Right ventricle myocardium superior (tissue), 1 donor: Measurements from ENCODE around the gene ABCB8. TPM values are rescaled to one million over a fixed set of nuclear protein-coding genes. Genes with fewer than 3 reads are reported as not detected.
A peak's percentile ranks its signal among the peaks of the same experiment; 100 is the strongest.

ENCODE experiments used
- ATAC-seq: fragments of 200-7000 bp; cut with Tn5 transposase; one replicate; pipeline ENCODE4 v1.9.1; 2020; ENCODE audit warnings: mild to moderate bottlenecking; ENCODE audit not compliant: poor library complexity
- DNase-seq: peaks from one replicate; pipeline ENCODE4 v3.0.0-alpha.2; 2020
- intact Hi-C: fragments of 100-400 bp; cut with DNase I; formaldehyde crosslinking; loops from one replicate; pipeline ENCODE4 v1.11.2; 2022
- total RNA-seq: library from RNA; stranded (reverse); fragmentation: NEBNext Ultra II Directional; extraction: Animal tissue kit (Norgen Biotek cat#: 25700); gene quantifications from one replicate; pipeline ENCODE4 v1.2.1, GENCODE V29; 2021
- donor health status: DM: no; HTN: yes; CAD: no; lungs with severe emphysema.

Gene ABCB8
- total RNA-seq, 1 donor from 2014 or later: 24.6 TPM

DNA sequence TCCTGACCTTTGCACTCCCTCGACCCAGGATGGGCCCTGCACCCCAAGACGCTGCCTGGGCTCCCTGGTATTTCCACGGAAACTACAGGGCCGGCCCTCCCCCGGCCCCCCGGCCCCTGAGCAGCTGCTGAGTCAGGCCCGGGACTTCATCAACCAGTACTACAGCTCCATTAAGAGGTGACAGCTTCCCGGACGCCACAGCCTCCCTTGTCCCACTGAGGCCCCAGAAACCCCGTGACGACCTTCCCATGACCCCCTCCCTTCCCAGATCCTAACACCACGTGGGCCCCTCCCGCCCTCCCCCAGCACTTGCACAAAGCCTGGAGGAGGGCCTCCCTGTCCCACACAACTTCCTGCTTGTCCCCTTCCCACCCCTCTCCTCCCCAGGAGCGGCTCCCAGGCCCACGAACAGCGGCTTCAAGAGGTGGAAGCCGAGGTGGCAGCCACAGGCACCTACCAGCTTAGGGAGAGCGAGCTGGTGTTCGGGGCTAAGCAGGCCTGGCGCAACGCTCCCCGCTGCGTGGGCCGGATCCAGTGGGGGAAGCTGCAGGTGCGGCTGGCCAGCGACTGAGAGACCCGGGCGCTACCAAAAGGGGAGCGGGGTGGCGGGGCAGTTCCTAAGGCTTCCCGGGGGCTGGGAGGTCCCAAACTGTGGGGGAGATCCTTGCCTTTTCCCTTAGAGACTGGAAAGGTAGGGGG lies 31.7 kb upstream of the ABCB8 start:
- no peak for DNase-seq

DNA sequence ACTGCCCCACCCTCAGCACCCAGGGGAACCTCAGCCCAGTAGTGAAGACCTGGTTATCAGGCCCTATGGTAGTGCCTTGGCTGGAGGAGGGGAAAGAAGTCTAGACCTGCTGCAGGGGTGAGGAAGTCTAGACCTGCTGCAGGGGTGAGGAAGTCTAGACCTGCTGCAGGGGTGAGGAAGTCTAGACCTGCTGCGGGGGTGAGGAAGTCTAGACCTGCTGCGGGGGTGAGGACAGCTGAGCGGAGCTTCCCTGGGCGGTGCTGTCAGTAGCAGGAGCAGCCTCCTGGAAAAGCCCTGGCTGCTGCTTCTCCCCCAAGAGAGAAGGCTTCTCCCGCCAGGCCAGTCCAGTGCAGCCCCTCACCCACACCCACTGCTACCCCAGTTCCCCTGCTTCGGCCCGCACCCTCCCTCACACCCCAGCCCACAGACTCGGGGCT lies 31.2 kb upstream of the ABCB8 start:
- no peak for DNase-seq
- no peak for ATAC-seq
- intact Hi-C loops: no loop called here

More for the DNA sequence above, 31.7 kb upstream of the ABCB8 start:
- no peak for ATAC-seq
- intact Hi-C loops: no loop called here

DNA sequence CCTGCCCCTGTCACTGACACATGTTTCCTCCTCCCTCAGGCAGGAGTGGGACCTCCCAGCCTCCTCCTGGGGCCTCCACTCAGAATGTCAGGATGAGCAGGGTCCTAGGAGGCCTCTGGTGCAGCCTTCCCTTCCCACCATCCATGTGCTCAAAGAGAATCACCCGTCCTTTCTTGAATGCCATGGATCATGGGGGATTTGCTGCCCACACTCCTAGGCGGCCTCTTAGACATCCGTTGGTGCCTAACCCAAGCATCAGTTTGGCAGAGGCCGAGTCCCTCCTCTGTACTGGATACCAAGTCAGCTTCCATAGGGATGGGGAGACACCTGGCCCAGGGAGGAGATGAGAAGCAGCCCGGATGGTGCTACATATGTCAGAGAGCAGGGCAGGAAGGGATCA lies 30.4 kb upstream of the ABCB8 start:
- no peak for ATAC-seq
- no peak for DNase-seq
- intact Hi-C loops: no loop called here

DNA sequence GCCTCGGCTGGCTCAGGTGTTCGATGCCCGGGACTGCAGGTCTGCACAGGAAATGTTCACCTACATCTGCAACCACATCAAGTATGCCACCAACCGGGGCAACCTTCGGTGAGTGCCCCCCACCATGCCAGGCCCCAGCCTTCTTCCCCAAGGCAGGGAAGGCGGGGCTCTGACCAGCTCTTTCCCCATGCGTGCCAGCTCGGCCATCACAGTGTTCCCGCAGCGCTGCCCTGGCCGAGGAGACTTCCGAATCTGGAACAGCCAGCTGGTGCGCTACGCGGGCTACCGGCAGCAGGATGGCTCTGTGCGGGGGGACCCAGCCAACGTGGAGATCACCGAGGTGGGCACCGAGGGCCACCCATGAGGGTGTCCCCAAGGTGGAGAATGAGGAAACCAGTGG lies 29.9 kb upstream of the ABCB8 start:
- DNase-seq (no peak), ATAC-seq (no peak)
- intact Hi-C loops: no loop called here

DNA sequence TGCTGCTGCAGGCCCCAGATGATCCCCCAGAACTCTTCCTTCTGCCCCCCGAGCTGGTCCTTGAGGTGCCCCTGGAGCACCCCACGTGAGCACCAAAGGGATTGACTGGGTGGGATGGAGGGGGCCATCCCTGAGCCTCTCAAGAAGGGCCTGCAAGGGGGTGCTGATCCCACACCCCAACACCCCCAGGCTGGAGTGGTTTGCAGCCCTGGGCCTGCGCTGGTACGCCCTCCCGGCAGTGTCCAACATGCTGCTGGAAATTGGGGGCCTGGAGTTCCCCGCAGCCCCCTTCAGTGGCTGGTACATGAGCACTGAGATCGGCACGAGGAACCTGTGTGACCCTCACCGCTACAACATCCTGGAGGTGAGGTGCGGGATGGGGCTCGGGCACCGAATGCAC lies 29.2 kb upstream of the ABCB8 start:
- ATAC-seq (no peak), DNase-seq (no peak)
- intact Hi-C loops: no loop called here

DNA sequence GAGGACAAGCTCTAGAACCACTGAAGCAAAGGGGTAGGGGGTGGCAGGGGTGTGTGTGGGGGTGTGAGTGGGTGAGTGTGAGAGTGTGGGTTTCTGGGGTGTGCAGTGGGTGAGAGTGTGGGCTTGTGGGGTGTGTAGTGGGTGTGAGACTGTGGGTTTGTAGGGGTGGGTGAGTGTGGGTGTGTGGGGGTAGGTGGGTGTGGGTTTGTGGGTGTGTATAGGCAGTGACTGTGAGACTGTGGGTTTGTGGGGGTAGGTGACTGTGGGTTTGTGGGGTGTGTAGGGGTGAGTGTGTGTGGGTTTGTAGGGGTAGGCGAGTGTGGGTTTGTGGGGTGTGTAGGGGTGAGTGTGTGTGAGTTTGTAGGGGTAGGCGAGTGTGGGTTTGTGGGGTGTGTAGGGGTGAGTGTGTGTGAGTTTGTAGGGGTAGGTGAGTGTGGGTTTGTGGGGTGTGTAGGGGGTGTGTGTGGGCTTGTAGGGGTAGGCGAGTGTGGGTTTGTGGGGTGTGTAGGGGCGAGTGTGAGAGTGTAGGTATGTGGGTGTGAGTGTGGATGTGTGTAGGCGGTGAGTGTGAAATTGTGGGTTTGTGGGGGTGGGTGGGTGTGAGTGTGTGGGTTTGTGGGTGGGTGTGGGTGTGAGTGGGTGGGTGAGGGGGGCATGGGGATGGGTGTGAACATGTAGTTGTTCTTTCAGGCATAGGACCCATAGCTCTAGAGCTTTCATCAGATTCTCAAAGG lies 28.6 kb upstream of the ABCB8 start:
- DNase-seq (no peak), ATAC-seq (no peak)
- intact Hi-C loops: no loop called here

DNA sequence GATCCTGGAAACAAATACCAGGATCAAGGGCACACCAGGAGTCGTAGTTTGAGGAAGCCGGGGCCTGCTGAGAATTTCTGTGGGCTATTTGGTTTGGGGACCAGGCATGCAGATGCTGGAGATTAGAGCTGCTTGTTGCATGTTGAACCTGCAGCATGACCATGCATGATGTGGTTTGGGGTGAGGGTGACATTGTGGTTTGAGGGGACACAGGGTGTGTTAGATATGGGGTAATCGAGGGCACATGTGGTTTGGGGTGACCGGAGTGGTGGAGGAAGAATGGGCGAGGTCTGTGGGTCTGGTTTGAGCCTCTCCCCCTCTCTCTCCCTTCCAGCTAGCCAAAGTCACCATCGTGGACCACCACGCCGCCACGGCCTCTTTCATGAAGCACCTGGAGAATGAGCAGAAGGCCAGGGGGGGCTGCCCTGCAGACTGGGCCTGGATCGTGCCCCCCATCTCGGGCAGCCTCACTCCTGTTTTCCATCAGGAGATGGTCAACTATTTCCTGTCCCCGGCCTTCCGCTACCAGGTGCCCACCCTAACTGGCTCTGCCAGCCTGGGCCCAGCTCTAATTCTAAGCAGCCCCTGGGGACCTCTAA lies 27.3 kb upstream of the ABCB8 start:
- intact Hi-C loops: no loop called here
- DNase-seq: no peak
- ATAC-seq: no peak

DNA sequence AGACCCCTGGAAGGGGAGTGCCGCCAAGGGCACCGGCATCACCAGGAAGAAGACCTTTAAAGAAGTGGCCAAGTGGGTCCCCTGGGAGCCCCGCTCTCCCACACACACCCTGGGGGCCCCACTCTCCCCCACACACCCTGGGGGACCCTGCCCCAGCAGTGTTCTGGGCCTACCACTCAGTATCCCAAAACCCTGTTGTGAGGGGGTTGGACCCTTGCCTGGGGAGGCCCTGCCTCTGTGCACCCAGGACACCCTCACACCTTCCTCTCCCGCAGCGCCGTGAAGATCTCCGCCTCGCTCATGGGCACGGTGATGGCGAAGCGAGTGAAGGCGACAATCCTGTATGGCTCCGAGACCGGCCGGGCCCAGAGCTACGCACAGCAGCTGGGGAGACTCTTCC lies 26.7 kb upstream of the ABCB8 start:
- ATAC-seq (no peak), DNase-seq (no peak)
- intact Hi-C loops: no loop called here

DNA sequence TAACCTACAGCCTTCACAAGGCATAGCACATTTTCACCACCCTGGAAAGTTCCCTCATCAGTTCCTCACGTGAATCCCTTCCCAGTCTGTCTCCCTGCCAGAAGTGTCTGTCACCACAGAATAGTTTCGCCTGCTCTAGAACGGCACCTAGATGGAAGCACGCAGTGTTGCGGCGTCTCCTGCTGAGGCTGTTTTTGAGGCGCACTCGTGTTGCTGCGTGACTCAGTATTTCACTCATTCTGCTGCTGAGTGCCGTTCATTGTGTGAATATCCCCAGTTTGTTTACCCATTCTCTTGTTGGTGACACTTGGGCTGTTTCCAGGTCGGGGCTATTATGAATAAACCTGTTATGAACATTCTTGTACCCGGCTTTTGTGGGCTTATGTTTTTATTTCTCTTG lies 24.7 kb upstream of the ABCB8 start:
- ATAC-seq (no peak), DNase-seq (no peak)
- intact Hi-C loops: no loop called here

DNA sequence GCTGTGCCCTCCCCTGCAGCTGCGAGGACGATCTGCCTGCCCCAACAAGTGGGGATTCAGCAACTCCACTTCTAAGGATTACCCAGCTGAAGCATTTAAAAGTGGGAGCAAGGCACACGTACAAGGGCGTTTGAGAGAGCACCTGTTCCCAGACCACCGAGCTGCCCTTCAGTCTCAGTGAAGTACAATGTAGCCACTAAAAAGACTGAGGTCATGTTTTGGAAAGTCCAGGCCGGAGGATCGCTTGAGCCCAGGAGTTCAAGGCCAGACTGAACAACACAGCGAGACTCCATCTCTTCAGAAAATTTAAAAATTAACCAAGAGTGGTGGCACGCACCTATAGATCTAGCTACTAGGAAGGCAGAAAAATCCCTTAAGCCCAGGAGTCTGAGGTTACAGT lies 22.7 kb upstream of the ABCB8 start:
- no peak for DNase-seq
- ATAC-seq: no peak
- intact Hi-C loops: no loop called here

DNA sequence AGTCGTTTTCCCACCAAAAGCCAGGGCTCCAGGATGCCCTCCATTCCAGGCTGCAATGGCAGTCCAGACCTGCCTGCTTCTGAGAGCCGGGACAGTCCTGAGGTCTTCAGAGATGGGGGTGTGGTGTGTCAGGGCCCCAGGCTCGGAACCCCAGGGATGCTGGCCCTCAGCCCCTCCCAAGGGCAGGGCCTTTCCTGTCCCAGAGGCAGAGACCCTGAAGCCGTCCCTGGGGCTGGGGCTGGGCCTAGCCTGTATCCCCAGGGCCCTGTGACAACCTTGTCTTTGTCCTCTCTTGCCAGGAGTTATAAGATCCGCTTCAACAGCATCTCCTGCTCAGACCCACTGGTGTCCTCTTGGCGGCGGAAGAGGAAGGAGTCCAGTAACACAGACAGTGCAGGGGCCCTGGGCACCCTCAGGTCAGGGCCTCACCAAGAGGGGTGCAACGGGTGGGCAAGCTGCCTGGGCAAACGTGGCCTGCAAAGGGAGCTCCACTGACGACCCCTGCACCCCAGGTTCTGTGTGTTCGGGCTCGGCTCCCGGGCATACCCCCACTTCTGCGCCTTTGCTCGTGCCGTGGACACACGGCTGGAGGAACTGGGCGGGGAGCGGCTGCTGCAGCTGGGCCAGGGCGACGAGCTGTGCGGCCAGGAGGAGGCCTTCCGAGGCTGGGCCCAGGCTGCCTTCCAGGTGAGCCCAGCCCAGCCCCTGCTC lies 21.5 kb upstream of the ABCB8 start:
- DNase-seq (no peak), ATAC-seq (no peak)
- intact Hi-C loops: no loop called here

DNA sequence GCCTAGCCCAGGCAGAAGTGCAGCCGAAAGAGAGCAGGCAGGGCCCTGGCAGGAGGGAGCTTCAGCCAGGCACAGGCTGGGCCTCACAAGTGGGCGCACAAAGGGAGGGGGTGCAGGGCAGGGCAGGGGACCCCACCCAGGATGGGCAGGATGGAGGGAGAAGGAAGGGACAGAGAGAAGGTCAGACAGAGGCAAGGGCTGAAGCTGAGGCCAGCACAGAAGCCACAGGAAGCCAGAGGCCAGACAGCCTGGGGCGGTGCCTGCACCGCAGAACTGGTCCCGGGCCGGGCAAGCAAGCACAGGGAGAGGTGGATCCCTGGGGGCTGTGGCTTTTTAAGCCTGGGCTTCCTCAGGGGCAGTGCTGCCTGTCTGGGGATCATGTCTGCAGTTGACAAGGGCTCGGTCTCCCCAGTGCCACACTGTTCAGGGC lies 20.8 kb upstream of the ABCB8 start:
- DNase-seq: no peak
- intact Hi-C loops: no loop called here
- ATAC-seq: peak; percentile 30

DNA sequence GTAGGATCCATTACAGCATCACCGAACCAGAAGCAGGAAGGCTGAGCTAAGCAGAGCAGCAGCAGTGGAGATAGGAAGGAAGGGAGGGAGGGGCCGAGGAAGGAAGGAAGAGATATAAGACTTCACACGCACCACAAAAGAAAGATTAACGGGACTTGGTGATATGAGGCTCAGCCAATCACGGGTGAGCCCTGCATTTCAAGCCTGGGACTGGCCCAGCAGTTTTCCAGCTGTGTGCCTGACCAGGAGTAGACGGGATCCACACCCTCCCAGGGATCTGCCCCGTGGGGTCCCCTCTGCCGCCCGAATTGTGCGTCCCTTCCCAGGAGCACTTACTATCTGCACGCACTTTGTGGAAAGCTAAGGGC lies 20.1 kb upstream of the ABCB8 start:
- intact Hi-C loops: no loop called here
- DNase-seq (no peak), ATAC-seq (peak; percentile 40)

DNA sequence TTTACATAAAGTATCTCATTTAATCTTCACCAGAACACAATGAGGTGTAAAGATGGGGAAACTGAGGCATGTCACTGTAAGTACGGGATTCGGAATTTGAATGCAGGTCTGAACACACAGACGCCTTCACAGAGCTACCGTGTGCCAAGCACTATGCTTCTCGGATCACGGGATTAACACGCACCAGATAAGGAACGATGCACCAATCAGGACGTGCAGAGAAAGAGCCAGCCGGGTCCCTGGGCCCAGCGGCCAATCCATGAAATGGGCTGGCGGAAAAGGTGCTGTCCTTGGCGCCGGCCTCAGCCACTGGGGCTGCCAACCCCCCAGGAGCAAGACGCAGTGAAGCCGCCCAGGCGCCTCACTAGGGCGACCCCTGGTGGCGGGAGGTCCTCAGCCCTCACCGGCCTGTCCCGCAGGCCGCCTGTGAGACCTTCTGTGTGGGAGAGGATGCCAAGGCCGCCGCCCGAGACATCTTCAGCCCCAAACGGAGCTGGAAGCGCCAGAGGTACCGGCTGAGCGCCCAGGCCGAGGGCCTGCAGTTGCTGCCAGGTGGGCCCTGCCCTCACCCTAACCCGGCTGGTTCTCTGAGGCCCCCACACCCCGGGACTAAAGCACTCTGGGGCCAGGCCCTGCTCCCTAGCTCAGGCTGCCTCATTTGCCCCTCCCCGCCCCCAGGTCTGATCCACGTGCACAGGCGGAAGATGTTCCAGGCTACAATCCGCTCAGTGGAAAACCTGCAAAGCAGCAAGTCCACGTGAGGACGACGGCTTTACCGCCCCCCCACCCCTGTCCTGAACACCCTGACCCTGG lies 19.5 kb upstream of the ABCB8 start:
- peak; percentile 85 for DNase-seq
- peak; percentile 70 for ATAC-seq
- intact Hi-C loops: no loop called here

DNA sequence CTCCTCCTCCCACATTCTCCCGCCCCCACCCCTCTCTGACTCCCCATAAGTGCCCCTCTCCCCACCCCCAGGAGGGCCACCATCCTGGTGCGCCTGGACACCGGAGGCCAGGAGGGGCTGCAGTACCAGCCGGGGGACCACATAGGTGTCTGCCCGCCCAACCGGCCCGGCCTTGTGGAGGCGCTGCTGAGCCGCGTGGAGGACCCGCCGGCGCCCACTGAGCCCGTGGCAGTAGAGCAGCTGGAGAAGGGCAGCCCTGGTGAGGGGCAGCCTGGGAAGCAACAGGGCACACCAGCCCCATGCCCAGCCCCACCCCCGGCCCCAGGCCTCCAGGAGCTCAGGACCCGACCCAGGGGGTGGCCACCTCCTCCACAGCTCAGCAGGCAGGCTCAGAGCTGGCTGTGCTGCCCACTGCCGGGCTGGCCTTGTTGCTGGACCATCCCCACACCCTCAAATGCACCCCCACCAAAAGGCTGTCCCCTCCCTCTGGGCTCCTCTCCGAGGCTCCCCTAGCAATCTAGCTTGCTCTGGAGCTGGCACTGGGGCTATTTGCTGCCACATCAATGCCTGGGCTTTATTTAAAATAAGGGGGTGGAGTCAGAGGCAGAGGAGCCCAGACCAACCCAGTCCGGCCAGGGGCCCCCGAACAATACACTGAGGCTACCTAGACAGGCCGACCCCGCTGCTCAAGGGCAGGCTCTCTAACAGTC lies 18.8 kb upstream of the ABCB8 start:
- no peak for ATAC-seq

DNA sequence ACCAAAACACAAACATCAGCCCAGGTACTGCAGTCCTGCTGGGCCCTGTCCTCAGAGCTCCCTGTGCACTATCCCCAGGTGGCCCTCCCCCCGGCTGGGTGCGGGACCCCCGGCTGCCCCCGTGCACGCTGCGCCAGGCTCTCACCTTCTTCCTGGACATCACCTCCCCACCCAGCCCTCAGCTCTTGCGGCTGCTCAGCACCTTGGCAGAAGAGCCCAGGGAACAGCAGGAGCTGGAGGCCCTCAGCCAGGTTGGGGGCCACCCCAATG lies 18.3 kb upstream of the ABCB8 start:
- ATAC-seq (no peak), DNase-seq (no peak)
- intact Hi-C loops: no loop called here

More for the DNA sequence above, 18.8 kb upstream of the ABCB8 start:
- intact Hi-C loops: no loop called here
- DNase-seq: no peak

DNA sequence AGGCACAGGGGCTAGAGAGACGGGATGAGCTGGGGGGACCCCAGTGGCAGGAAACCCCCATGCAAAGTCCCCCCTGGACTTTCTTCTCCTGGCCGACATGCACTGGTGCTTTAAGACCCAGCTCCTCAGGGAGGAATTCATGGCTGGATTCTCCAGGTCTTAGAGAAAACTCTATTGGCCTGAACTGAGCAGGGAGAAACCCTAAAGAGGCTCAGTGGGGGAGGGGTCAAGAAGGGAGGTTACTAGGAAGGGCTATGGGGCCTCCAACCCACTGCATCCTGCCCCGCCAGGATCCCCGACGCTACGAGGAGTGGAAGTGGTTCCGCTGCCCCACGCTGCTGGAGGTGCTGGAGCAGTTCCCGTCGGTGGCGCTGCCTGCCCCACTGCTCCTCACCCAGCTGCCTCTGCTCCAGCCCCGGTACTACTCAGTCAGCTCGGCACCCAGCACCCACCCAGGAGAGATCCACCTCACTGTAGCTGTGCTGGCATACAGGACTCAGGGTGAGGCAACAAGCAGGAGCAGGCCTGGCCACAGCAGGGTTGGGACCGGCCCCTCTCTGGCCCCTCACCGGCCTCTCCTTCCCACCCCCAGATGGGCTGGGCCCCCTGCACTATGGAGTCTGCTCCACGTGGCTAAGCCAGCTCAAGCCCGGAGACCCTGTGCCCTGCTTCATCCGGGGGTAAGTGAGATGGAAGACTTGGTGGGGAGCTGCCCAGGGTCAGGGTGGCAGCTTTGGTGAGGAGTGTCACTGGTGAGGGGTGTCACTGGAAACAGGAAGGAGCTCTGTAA lies 17.7 kb upstream of the ABCB8 start:
- intact Hi-C loops: no loop called here
- ATAC-seq: no peak
- DNase-seq: no peak

DNA sequence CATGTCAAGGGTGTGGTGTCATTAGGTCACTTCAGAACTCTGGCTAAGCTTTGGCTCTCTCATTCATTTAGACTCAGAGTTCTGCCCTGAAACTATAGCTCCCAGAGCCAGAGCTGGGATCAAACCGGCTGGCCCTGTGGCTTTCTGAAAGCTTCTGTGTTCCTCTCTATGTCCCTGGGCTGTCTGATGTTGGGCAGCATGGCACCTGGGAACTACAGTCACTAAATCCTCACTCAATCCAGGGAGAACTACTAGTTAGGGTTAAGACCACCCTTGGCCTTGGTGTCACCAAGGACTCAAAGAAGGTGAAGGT lies 17.2 kb upstream of the ABCB8 start:
- ATAC-seq (no peak), DNase-seq (no peak)
- intact Hi-C loops: no loop called here
